Liver (tissue), 9 donors: ENCODE measurements around the gene MADD. TPM values are rescaled to one million over a fixed set of nuclear protein-coding genes. Genes with fewer than 3 reads are reported as not detected.

Experiments used
- DNase-seq: peaks from one replicate; pipeline ENCODE4 v3.0.0-alpha.2; 2017; ENCODE audit warnings: low spot score
- H3K27ac ChIP-seq, 2 donors: one replicate each; pipeline ENCODE4 v1.7.0; 2013; ENCODE audit warnings: inconsistent platforms in 2 of 2, low read length in 2 of 2, control low read depth in 1 of 2, low read depth in 1 of 2, mild to moderate bottlenecking in 1 of 2
- H3K27me3 ChIP-seq, 4 donors: one replicate each; pipeline versions ENCODE4 v1.6.1 to v1.7.0; 2013; ENCODE audit warnings: low read length in 3 of 4, inconsistent platforms in 1 of 4, mild to moderate bottlenecking in 1 of 4, moderate library complexity in 1 of 4; ENCODE audit not compliant: control insufficient read depth in 4 of 4, insufficient read depth in 4 of 4
- H3K36me3 ChIP-seq, 4 donors: one replicate each; pipeline versions ENCODE4 v1.6.1 to v1.7.0; 2013; ENCODE audit warnings: low read length in 3 of 4, mild to moderate bottlenecking in 3 of 4, low read depth in 1 of 4, moderate library complexity in 1 of 4; ENCODE audit not compliant: control insufficient read depth in 4 of 4, insufficient read depth in 3 of 4
- H3K4me1 ChIP-seq, 4 donors: one replicate each; pipeline versions ENCODE4 v1.6.1 to v1.7.0; 2013; ENCODE audit warnings: low read length in 3 of 4, mild to moderate bottlenecking in 3 of 4, moderate library complexity in 1 of 4; ENCODE audit not compliant: control insufficient read depth in 4 of 4, insufficient read depth in 4 of 4
- H3K4me3 ChIP-seq, 3 donors: one replicate each; pipeline versions ENCODE4 v1.6.1 to v1.7.0; 2013; ENCODE audit warnings: low read length in 3 of 3, control low read depth in 1 of 3, low read depth in 1 of 3, mild to moderate bottlenecking in 1 of 3
- H3K9ac ChIP-seq, 2 donors: one replicate each; pipeline ENCODE4 v1.7.0; 2013; ENCODE audit warnings: low read length in 2 of 2, mild to moderate bottlenecking in 2 of 2, moderate library complexity in 2 of 2, control low read depth in 1 of 2, low read depth in 1 of 2
- H3K9me3 ChIP-seq, 4 donors: one replicate each; pipeline versions ENCODE4 v1.6.1 to v1.7.0; 2013; ENCODE audit warnings: low read length in 3 of 4; ENCODE audit not compliant: control insufficient read depth in 4 of 4
- EGR1 ChIP-seq, 2 donors: IDR thresholded peaks; 2 replicates each; pipeline ENCODE4 v1.6.1; 2016 to 2018; ENCODE audit warnings: antibody characterized with exemption in 2 of 2, low read depth in 2 of 2
- FOXA1 ChIP-seq: IDR thresholded peaks from 2 replicates; pipeline ENCODE4 v1.6.1; 2016; ENCODE audit warnings: antibody characterized with exemption
- FOXA2 ChIP-seq: IDR thresholded peaks from 2 replicates; pipeline ENCODE4 v1.6.1; 2016; ENCODE audit warnings: antibody characterized with exemption
- GABPA ChIP-seq, 2 donors: IDR thresholded peaks in 1 of 2; conservative IDR thresholded peaks in 1 of 2; 2 replicates each; pipeline ENCODE4 v1.6.1; 2016; ENCODE audit warnings: antibody characterized with exemption in 2 of 2, mild to moderate bottlenecking in 1 of 2, moderate library complexity in 1 of 2
- HNF4A ChIP-seq, 2 donors: conservative IDR thresholded peaks; 2 replicates each; pipeline ENCODE4 v1.6.1; 2016; ENCODE audit warnings: antibody characterized with exemption in 2 of 2, mild to moderate bottlenecking in 2 of 2
- HNF4G ChIP-seq: IDR thresholded peaks from 2 replicates; pipeline ENCODE4 v1.6.1; 2016; ENCODE audit warnings: antibody characterized with exemption
- JUND ChIP-seq, 2 donors: IDR thresholded peaks; 2 replicates each; pipeline ENCODE4 v1.6.1; 2016; ENCODE audit warnings: antibody characterized with exemption in 2 of 2
- MAX ChIP-seq: IDR thresholded peaks from 2 replicates; pipeline ENCODE4 v1.6.1; 2016; ENCODE audit warnings: antibody characterized with exemption
- NR2F2 ChIP-seq: IDR thresholded peaks from 2 replicates; pipeline ENCODE4 v1.6.1; 2016; ENCODE audit warnings: antibody characterized with exemption
- RAD21 ChIP-seq, 2 donors: IDR thresholded peaks; 2 replicates each; pipeline ENCODE4 v1.6.1; 2016; ENCODE audit warnings: antibody characterized with exemption in 2 of 2, mild to moderate bottlenecking in 2 of 2
- REST ChIP-seq: IDR thresholded peaks from 2 replicates; pipeline ENCODE4 v1.6.1; 2016; ENCODE audit warnings: antibody characterized with exemption, mild to moderate bottlenecking
- RXRA ChIP-seq, 2 donors: IDR thresholded peaks; 2 replicates each; pipeline ENCODE4 v1.6.1; 2017 to 2018; ENCODE audit warnings: antibody characterized with exemption in 2 of 2, mild to moderate bottlenecking in 1 of 2
- SP1 ChIP-seq: IDR thresholded peaks from 2 replicates; pipeline ENCODE4 v1.6.1; 2018; ENCODE audit warnings: antibody characterized with exemption, mild to moderate bottlenecking
- TAF1 ChIP-seq: conservative IDR thresholded peaks from 2 replicates; pipeline ENCODE4 v1.6.1; 2016; ENCODE audit warnings: antibody characterized with exemption, mild to moderate bottlenecking
- YY1 ChIP-seq: IDR thresholded peaks from 2 replicates; pipeline ENCODE4 v1.6.1; 2016; ENCODE audit warnings: antibody characterized with exemption, mild to moderate bottlenecking
- ZBTB33 ChIP-seq: IDR thresholded peaks from 2 replicates; pipeline ENCODE4 v1.6.1; 2016; ENCODE audit warnings: antibody characterized with exemption
- WGBS: extraction: QIAGEN DNeasy Blood & Tissue Kit; methylation state at CpG from one replicate; pipeline ENCODE4 v1.1.7; 2013; 5-methylcytosine and 5-hydroxymethylcytosine counted together
- polyA plus RNA-seq, 2 donors: library from polyadenylated mRNA; stranded (reverse) in 1 of 2; unstranded in 1 of 2; fragments of 200-250 nt in 1 of 2; fragments of >200 nt in 1 of 2; fragmentation: Nextera tagmentation in 1 of 2; extraction: Ambion mirVana in 1 of 2; gene quantifications; one replicate each; pipeline versions ENCODE4 v1.2.1 to v1.2.3, GENCODE V29; 2013 to 2015
- total RNA-seq, 2 donors: library from RNA; depleted of rRNA; stranded (reverse); fragments of >200 nt; gene quantifications; one replicate each; pipeline ENCODE4 v1.2.3, GENCODE V29; 2014
- TF ChIP-seq, protein P1 (sequence below): IDR thresholded peaks from 2 replicates; pipeline ENCODE4 v1.6.1; 2016; ENCODE audit warnings: antibody characterized with exemption
- TF ChIP-seq, protein P2 (sequence below): fragments of 150-350 bp; IDR thresholded peaks from 2 replicates; pipeline ENCODE4 v1.5.1; 2017; ENCODE audit warnings: improper control_type of control experiment, low read depth, low read length; ENCODE audit not compliant: missing input control
- donor health status: healthy.
- donor health status: healthy.
- donor health status: healthy.
- donor health status: healthy.
- donor health status: healthy.

Gene MADD
- total and polyA plus RNA-seq, 4 donors, result 9.9 to 20.5 (median 11.1) TPM

DNA sequence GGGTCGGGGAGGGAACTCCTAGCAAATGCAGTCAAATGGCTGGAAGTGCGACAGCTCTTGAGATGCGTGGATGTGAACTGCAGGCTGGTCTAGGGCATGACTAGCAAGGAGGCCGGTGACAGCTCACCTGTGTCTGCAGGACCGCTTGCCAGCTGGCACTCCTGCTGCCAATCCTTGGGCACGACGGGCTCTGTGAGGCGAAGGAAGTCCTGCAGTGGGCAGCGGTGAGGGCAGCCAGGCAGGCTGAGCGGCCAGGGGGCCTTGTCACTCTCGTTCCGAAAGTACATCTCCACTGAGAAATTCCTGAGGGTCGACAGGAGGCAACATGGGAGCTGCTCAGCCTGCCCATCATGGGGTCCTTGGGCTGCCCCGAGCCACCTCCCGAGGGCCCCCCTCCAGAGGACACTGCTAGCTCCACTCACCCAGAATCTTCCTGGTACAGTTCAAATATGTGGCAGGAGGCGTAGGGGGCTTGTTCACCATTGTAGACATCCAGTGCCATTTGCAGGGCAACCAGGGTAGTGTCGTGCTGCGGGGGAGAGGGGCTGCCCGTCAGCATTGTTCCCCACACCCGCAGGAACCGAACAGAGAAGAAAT, 27.2 kb upstream of the MADD start:
- Histone ChIP-seq H3K4me1 (peaks cover 9 to 47% (median 37%) of the 10 kb centered on the region in 4 donors), H3K9ac (no peak overlapping the region), H3K27ac (peak overlapping the region in 1 of 2 donors; percentile 63), H3K36me3 (peaks cover 13 to 35% (median 35%) of the 10 kb centered on the region in 4 donors), H3K9me3 (no peaks in the 10 kb centered on the region), H3K4me3 (no peak overlapping the region), H3K27me3 (no peaks in the 10 kb centered on the region)
- DNase-seq, result no peak
- TF ChIP-seq EGR1 (IDR thresholded peaks at IDR 0.05; ENCODE audit: low read depth in 2 of 2) (no peak), JUND (IDR thresholded peaks at IDR 0.05) (no peak), NR2F2 (no peak), TAF1 (no peak), REST (no peak), FOXA1 (no peak), ZBTB33 (no peak), HNF4G (no peak), YY1 (no peak), GABPA (IDR thresholded peaks at IDR 0.05 in 1 of 2, conservative IDR thresholded peaks at IDR 0.05 in 1 of 2) (no peak), HNF4A (conservative IDR thresholded peaks at IDR 0.05) (no peak), SP1 (no peak), FOXA2 (no peak), RAD21 (IDR thresholded peaks at IDR 0.05) (no peak), MAX (no peak), RXRA (IDR thresholded peaks at IDR 0.05) (no peak)
- TF ChIP-seq, protein P1, sequence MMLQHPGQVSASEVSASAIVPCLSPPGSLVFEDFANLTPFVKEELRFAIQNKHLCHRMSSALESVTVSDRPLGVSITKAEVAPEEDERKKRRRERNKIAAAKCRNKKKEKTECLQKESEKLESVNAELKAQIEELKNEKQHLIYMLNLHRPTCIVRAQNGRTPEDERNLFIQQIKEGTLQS, result no peak
- TF ChIP-seq, protein P2, sequence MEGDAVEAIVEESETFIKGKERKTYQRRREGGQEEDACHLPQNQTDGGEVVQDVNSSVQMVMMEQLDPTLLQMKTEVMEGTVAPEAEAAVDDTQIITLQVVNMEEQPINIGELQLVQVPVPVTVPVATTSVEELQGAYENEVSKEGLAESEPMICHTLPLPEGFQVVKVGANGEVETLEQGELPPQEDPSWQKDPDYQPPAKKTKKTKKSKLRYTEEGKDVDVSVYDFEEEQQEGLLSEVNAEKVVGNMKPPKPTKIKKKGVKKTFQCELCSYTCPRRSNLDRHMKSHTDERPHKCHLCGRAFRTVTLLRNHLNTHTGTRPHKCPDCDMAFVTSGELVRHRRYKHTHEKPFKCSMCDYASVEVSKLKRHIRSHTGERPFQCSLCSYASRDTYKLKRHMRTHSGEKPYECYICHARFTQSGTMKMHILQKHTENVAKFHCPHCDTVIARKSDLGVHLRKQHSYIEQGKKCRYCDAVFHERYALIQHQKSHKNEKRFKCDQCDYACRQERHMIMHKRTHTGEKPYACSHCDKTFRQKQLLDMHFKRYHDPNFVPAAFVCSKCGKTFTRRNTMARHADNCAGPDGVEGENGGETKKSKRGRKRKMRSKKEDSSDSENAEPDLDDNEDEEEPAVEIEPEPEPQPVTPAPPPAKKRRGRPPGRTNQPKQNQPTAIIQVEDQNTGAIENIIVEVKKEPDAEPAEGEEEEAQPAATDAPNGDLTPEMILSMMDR, result no peak
- WGBS, result 89% methylated on average over 21 of the region's 21 CpGs
